ENCODE results near the gene PCDHGB5.
A peak's percentile ranks its signal among the peaks of the same experiment; 100 is the strongest.
"Not testable (repeated sequence)": the region's sequence is repeated elsewhere in the genome, so short reads cannot be mapped to it uniquely, and the experiment has no call there.

DNA sequence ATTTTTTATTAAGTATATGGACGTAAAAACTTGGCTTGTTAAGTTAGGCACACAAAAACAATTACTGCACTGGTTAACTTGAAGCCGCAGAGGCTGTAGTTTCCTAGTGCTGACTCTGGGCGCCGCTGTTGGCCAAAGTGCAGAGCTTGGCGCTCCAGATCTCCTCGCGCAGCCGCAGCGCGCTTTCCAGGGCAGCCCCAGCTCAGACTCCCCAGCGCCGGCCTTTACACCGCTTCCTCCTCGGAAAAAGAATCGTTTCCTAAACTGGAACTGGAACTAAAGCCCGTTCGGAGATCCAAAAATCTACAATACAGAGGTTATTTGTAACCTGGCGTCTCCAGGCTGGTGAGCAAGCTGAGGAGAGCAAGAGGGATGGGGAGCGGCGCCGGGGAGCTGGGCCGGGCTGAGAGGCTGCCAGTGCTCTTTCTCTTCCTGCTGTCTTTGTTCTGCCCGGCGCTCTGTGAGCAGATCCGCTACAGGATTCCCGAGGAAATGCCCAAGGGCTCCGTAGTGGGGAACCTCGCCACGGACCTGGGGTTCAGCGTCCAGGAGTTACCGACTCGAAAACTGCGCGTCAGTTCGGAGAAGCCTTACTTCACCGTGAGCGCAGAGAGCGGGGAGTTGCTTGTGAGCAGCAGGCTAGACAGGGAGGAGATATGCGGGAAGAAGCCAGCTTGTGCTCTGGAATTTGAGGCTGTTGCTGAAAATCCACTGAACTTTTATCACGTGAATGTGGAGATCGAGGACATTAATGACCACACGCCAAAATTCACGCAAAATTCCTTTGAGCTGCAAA lies at the start of gene PCDHGB5:
- TF ChIP-seq, protein P1, sequence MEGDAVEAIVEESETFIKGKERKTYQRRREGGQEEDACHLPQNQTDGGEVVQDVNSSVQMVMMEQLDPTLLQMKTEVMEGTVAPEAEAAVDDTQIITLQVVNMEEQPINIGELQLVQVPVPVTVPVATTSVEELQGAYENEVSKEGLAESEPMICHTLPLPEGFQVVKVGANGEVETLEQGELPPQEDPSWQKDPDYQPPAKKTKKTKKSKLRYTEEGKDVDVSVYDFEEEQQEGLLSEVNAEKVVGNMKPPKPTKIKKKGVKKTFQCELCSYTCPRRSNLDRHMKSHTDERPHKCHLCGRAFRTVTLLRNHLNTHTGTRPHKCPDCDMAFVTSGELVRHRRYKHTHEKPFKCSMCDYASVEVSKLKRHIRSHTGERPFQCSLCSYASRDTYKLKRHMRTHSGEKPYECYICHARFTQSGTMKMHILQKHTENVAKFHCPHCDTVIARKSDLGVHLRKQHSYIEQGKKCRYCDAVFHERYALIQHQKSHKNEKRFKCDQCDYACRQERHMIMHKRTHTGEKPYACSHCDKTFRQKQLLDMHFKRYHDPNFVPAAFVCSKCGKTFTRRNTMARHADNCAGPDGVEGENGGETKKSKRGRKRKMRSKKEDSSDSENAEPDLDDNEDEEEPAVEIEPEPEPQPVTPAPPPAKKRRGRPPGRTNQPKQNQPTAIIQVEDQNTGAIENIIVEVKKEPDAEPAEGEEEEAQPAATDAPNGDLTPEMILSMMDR (IDR thresholded peaks at IDR 0.05), result peak in 5 of 6 experiments; percentile 19 to 57 (median 48)
- TF ChIP-seq POLR2A, EP300 (IDR thresholded peaks at IDR 0.05): not testable (repeated sequence)

All from upper lobe of left lung (tissue), 4 donors.